HepG2 (cell line): ENCODE measurements around the gene UPB1. TPM values are rescaled to one million over a fixed set of nuclear protein-coding genes. Genes with fewer than 3 reads are reported as not detected.

Experiments used
- CBFB ChIP-seq: sonication (generic); formaldehyde crosslinking; IDR thresholded peaks from 2 replicates; pipeline ENCODE4 v1.4.0; 2020; ENCODE audit warnings: missing genetic modification reagents
- FOXM1 ChIP-seq: sonication (generic); formaldehyde crosslinking; IDR thresholded peaks from 2 replicates; pipeline ENCODE4 v1.5.0; 2020; ENCODE audit warnings: missing genetic modification reagents
- HNRNPUL1 ChIP-seq: fragments of 200-400 bp; formaldehyde crosslinking; IDR thresholded peaks from 2 replicates; pipeline ENCODE4 v1.6.1; 2017; ENCODE audit warnings: low read depth, mild to moderate bottlenecking, low read length, moderate library complexity
- KLF16 ChIP-seq, 2 experiments: sonication (generic) in 1 of 2; formaldehyde crosslinking in 1 of 2; IDR thresholded peaks; 2 replicates each; pipeline versions ENCODE4 v1.6.1 to v1.8.0; 2016 to 2023; ENCODE audit warnings: missing genetic modification reagents in 2 of 2, missing compliant biosample characterization in 1 of 2
- NFAT5 ChIP-seq: sonication (generic); formaldehyde crosslinking; IDR thresholded peaks from 2 replicates; pipeline ENCODE4 v1.4.0; 2020; ENCODE audit warnings: missing genetic modification reagents
- POLR2AphosphoS5 ChIP-seq: IDR thresholded peaks from 2 replicates; pipeline ENCODE4 v1.6.1; 2012; ENCODE audit warnings: low read depth, low read length
- PRMT3 ChIP-seq: sonication (generic); formaldehyde crosslinking; IDR thresholded peaks from 2 replicates; pipeline ENCODE4 v1.8.1; 2022; ENCODE audit warnings: low read depth, mild to moderate bottlenecking, moderate library complexity, missing genetic modification reagents, borderline replicate concordance
- RORA ChIP-seq: sonication (generic); formaldehyde crosslinking; IDR thresholded peaks from 2 replicates; pipeline ENCODE4 v1.5.0; 2020; ENCODE audit warnings: mild to moderate bottlenecking, missing genetic modification reagents, moderate library complexity
- SRSF1 ChIP-seq: fragments of 200-400 bp; formaldehyde crosslinking; optimal IDR thresholded peaks from 2 replicates; pipeline ENCODE3; 2017; ENCODE audit warnings: mild to moderate bottlenecking, low read depth, low read length, moderate library complexity
- THAP7 ChIP-seq: sonication (generic); formaldehyde crosslinking; IDR thresholded peaks from 2 replicates; pipeline ENCODE4 v1.8.1; 2023; ENCODE audit warnings: mild to moderate bottlenecking, missing genetic modification reagents
- WIZ ChIP-seq: sonication (generic); formaldehyde crosslinking; IDR thresholded peaks from 2 replicates; pipeline ENCODE4 v1.5.1; 2020; ENCODE audit warnings: mild to moderate bottlenecking, missing genetic modification reagents
- XBP1 ChIP-seq: sonication (generic); formaldehyde crosslinking; IDR thresholded peaks from 2 replicates; pipeline ENCODE4 v1.5.0; 2020; ENCODE audit warnings: missing genetic modification reagents
- ZFY ChIP-seq: sonication (generic); formaldehyde crosslinking; IDR thresholded peaks from 2 replicates; pipeline ENCODE4 v1.4.0; 2020; ENCODE audit warnings: missing genetic modification reagents
- ZFYVE20 ChIP-seq: sonication (generic); formaldehyde crosslinking; IDR thresholded peaks from 2 replicates; pipeline ENCODE4 v1.8.0; 2023; ENCODE audit warnings: low read depth, mild to moderate bottlenecking, moderate library complexity, missing genetic modification reagents, borderline replicate concordance
- ZMAT3 ChIP-seq: sonication (generic); formaldehyde crosslinking; conservative IDR thresholded peaks from 2 replicates; pipeline ENCODE4 v1.7.0; 2021; ENCODE audit warnings: missing genetic modification reagents
- ZNF589 ChIP-seq: sonication (generic); formaldehyde crosslinking; conservative IDR thresholded peaks from 2 replicates; pipeline ENCODE4 v1.8.0; 2022; ENCODE audit warnings: mild to moderate bottlenecking, moderate library complexity, missing genetic modification reagents
- ZNF776 ChIP-seq: sonication (generic); formaldehyde crosslinking; IDR thresholded peaks from 2 replicates; pipeline ENCODE4 v1.4.0; 2020; ENCODE audit warnings: mild to moderate bottlenecking, missing genetic modification reagents
- polyA plus RNA-seq, 8 experiments: library from polyadenylated mRNA; depleted of rRNA in 3 of 8; stranded (reverse) in 7 of 8; unstranded in 1 of 8; fragments of >200 nt; fragmentation: Illumina TruSeq in 4 of 8; extraction: Trizol in 4 of 8; gene quantifications; 2 replicates each; pipeline versions ENCODE4 v1.2.1 to v1.2.3, GENCODE V29; 2011 to 2016; ENCODE audit warnings: low read depth in 4 of 8, missing spikeins in 1 of 8, mixed read lengths in 1 of 8; ENCODE audit not compliant: insufficient read depth in 1 of 8
- total RNA-seq, 5 experiments: library from RNA; depleted of rRNA; stranded (reverse); fragments of >200 nt; fragmentation: Illumina TruSeq; extraction: Trizol; gene quantifications; 2 replicates each; pipeline ENCODE4 v1.2.3, GENCODE V29; 2016; ENCODE audit warnings: low read depth in 1 of 5
- TF ChIP-seq, protein P1 (sequence below): sonication (generic); formaldehyde crosslinking; IDR thresholded peaks from 2 replicates; pipeline ENCODE4 v1.4.0; 2020; ENCODE audit warnings: mild to moderate bottlenecking, missing genetic modification reagents, borderline replicate concordance

Gene UPB1
- total and polyA plus RNA-seq, 2 of the 13 experiments (the other 11 are each of a cell fraction or from before 2014, with no cell fraction given), result 0.38 to 1.2 TPM

DNA sequence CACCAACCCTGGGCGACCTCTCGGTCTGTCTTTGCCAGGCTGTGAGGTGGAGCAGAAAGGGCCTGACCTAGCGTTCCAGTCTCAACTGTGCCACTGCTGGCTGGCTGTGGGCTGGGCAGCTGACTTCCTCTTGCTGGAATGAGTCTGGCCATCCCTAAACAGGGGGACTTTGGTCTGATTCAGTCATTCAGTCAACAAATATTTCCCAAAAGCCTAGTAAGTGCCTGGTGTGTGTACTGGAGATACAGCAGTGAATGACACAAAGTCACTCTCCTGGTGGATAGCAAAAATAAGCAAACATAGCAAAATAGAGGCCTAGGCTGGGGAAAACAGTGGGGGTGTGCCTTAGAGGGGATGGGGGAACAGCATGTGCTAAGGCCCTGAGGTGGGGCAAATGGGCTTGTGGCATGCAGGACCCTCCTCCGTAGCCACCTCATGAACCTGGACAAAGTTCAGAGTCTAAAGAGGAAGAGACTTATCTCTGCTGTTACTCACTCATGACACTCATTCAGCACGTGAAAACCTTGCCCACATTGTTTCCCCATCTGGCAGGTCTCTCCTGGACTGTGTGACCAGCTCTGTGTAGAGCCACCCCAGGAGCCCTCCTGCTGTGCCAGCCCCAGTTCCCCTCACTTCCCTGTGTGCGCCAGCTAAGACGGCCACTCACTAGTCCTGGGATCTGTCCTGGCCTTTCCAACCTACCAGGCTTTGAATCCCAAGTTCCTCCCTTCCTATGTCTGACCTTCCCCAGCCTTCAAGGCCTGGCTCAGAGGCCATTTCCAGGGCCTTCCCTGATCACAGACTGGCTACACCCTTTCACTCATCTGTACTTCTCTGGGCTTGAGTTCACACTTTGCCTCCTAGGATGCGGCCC, 55.1 kb downstream of the UPB1 start (continued):
- TF ChIP-seq NFAT5 (CRISPR knock-in tag) (no peak), SRSF1 (no peak), ZFYVE20 (no peak), HNRNPUL1 (no peak), KLF16 (CRISPR knock-in tag; IDR thresholded peaks at IDR 0.05) (peak in 1 of 2 experiments; percentile 80; a peak in 1 of 4 replicates), CBFB (CRISPR knock-in tag) (peak; percentile 63), ZFY (CRISPR knock-in tag) (peak; percentile 63), WIZ (CRISPR knock-in tag) (no peak), THAP7 (peak; percentile 32; the same call in 1 of the 2 replicates), PRMT3 (CRISPR knock-in tag) (0 out of 2 replicates have a peak, but pooled peaks have one; percentile 41), RORA (CRISPR knock-in tag) (no peak), ZNF589 (CRISPR knock-in tag) (no peak; the same call in 1 of the 2 replicates), ZNF776 (CRISPR knock-in tag) (peak; percentile 69; the same call in 1 of the 2 replicates), FOXM1 (CRISPR knock-in tag) (no peak), POLR2AphosphoS5 (peak; percentile 43), ZMAT3 (CRISPR knock-in tag) (peak; percentile 72; the same call in 1 of the 2 replicates), XBP1 (CRISPR knock-in tag) (no peak)
- TF ChIP-seq, protein P1, sequence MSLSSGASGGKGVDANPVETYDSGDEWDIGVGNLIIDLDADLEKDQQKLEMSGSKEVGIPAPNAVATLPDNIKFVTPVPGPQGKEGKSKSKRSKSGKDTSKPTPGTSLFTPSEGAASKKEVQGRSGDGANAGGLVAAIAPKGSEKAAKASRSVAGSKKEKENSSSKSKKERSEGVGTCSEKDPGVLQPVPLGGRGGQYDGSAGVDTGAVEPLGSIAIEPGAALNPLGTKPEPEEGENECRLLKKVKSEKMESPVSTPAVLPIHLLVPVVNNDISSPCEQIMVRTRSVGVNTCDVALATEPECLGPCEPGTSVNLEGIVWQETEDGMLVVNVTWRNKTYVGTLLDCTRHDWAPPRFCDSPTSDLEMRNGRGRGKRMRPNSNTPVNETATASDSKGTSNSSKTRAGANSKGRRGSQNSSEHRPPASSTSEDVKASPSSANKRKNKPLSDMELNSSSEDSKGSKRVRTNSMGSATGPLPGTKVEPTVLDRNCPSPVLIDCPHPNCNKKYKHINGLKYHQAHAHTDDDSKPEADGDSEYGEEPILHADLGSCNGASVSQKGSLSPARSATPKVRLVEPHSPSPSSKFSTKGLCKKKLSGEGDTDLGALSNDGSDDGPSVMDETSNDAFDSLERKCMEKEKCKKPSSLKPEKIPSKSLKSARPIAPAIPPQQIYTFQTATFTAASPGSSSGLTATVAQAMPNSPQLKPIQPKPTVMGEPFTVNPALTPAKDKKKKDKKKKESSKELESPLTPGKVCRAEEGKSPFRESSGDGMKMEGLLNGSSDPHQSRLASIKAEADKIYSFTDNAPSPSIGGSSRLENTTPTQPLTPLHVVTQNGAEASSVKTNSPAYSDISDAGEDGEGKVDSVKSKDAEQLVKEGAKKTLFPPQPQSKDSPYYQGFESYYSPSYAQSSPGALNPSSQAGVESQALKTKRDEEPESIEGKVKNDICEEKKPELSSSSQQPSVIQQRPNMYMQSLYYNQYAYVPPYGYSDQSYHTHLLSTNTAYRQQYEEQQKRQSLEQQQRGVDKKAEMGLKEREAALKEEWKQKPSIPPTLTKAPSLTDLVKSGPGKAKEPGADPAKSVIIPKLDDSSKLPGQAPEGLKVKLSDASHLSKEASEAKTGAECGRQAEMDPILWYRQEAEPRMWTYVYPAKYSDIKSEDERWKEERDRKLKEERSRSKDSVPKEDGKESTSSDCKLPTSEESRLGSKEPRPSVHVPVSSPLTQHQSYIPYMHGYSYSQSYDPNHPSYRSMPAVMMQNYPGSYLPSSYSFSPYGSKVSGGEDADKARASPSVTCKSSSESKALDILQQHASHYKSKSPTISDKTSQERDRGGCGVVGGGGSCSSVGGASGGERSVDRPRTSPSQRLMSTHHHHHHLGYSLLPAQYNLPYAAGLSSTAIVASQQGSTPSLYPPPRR (CRISPR knock-in tag), result peak; percentile 83
